B cell (primary cell): ENCODE measurements around the gene ETFA. TPM values are rescaled to one million over a fixed set of nuclear protein-coding genes. Genes with fewer than 3 reads are reported as not detected.

Source experiments
- ATAC-seq: fragments of 200-7000 bp; cut with Tn5 transposase; one replicate; pipeline ENCODE4 v1.10.0; 2021; ENCODE audit warnings: low read depth, mild to moderate bottlenecking, moderate number of reproducible peaks, moderate library complexity
- CTCF ChIA-PET: fragments of 350-600 bp; sonication (Branson Sonifier 250); formaldehyde crosslinking; loops from one replicate; lab custom pipeline; 2021; ENCODE audit warnings: antibody characterized with exemption, inconsistent platforms; lab: Charles Lee
- POLR2A ChIA-PET: fragments of 350-600 bp; sonication (Branson Sonifier 250); formaldehyde crosslinking; loops from one replicate; lab custom pipeline; 2021; ENCODE audit warnings: antibody characterized with exemption; lab: Charles Lee
- DNase-seq: peaks from one replicate; pipeline ENCODE4 v3.0.0; 2013
- H2AFZ ChIP-seq: 2 replicates; pipeline ENCODE4 v1.6.1; 2012; ENCODE audit warnings: mild to moderate bottlenecking, low read depth, low read length; ENCODE audit not compliant: insufficient read depth, poor library complexity, severe bottlenecking
- H3K27ac ChIP-seq, 2 donors: 1 replicate in 1 of 2; 2 replicates in 1 of 2; pipeline ENCODE4 v1.5.1; 2012 to 2013; ENCODE audit warnings: low read length in 2 of 2, mild to moderate bottlenecking in 2 of 2, moderate library complexity in 1 of 2
- H3K27me3 ChIP-seq, 4 experiments: fragments of 200-600 bp in 1 of 4; sonication (generic) in 1 of 4; replicated peaks in 1 of 4; 1 replicate in 2 of 4; 2 replicates in 2 of 4; pipeline versions ENCODE4 v1.6.1 to v1.7.0; 2013 to 2016; ENCODE audit warnings: low read length in 3 of 4, mild to moderate bottlenecking in 2 of 4, mixed read lengths in 1 of 4, moderate library complexity in 1 of 4; ENCODE audit not compliant: insufficient read depth in 4 of 4, control insufficient read depth in 3 of 4; ENCODE audit errors: control extremely low read depth in 1 of 4
- H3K36me3 ChIP-seq, 2 experiments: replicated peaks in 1 of 2; 1 replicate in 1 of 2; 2 replicates in 1 of 2; pipeline versions ENCODE4 v1.6.1 to v1.7.1; 2013; ENCODE audit warnings: low read length in 1 of 2; ENCODE audit not compliant: insufficient read depth in 2 of 2, control insufficient read depth in 1 of 2; ENCODE audit errors: control extremely low read depth in 1 of 2, extremely low read depth in 1 of 2
- H3K4me1 ChIP-seq, 2 donors: fragments of 200-600 bp in 1 of 2; sonication (generic) in 1 of 2; 1 replicate in 1 of 2; 2 replicates in 1 of 2; pipeline versions ENCODE4 v1.5.1 to v1.6.1; 2013 to 2017; ENCODE audit warnings: low read length in 2 of 2; ENCODE audit not compliant: control insufficient read depth in 2 of 2, insufficient read depth in 2 of 2
- H3K4me2 ChIP-seq: replicated peaks from 2 replicates; pipeline ENCODE3; 2012; ENCODE audit warnings: mild to moderate bottlenecking, low read depth, low read length; ENCODE audit not compliant: poor library complexity, severe bottlenecking
- H3K4me3 ChIP-seq, 5 experiments: fragments of 200-600 bp in 1 of 5; sonication (generic) in 1 of 5; 1 replicate in 3 of 5; 2 replicates in 2 of 5; pipeline versions ENCODE4 v1.5.1 to v1.7.0; 2011 to 2016; ENCODE audit warnings: low read length in 4 of 5, mild to moderate bottlenecking in 4 of 5, low read depth in 2 of 5, control low read depth in 1 of 5, moderate library complexity in 1 of 5; ENCODE audit not compliant: insufficient read depth in 1 of 5; ENCODE audit errors: control extremely low read depth in 1 of 5, extremely low read depth in 1 of 5
- H3K79me2 ChIP-seq: fragments of 200-600 bp; sonication (generic); one replicate; pipeline ENCODE4 v1.6.0; 2016; ENCODE audit warnings: low read length; ENCODE audit not compliant: control insufficient read depth, insufficient read depth
- H3K9ac ChIP-seq: fragments of 200-600 bp; sonication (generic); 2 replicates; pipeline ENCODE4 v1.6.1; 2017; ENCODE audit warnings: mild to moderate bottlenecking, low read length, moderate library complexity
- H3K9me3 ChIP-seq, 3 donors: one replicate each; pipeline versions ENCODE4 v1.6.1 to v1.7.1; 2013; ENCODE audit warnings: low read length in 2 of 3; ENCODE audit not compliant: control insufficient read depth in 2 of 3, insufficient read depth in 1 of 3; ENCODE audit errors: control extremely low read depth in 1 of 3
- H4K20me1 ChIP-seq: 2 replicates; pipeline ENCODE4 v1.6.0; 2012; ENCODE audit warnings: mild to moderate bottlenecking, low read length; ENCODE audit not compliant: insufficient read depth, control insufficient read depth, poor library complexity, severe bottlenecking
- H3K27ac Mint-ChIP-seq: one replicate; pipeline ENCODE4 v1.8.0; 2021; ENCODE audit warnings: mixed read lengths
- H3K27me3 Mint-ChIP-seq: one replicate; pipeline ENCODE4 v1.8.0; 2021; ENCODE audit warnings: mixed read lengths
- H3K4me1 Mint-ChIP-seq: one replicate; pipeline ENCODE4 v1.8.0; 2021; ENCODE audit warnings: mixed read lengths
- H3K4me3 Mint-ChIP-seq: one replicate; pipeline ENCODE4 v1.8.0; 2021; ENCODE audit warnings: mixed read lengths
- H3K9me3 Mint-ChIP-seq: one replicate; pipeline ENCODE4 v1.8.0; 2022; ENCODE audit warnings: mixed read lengths; ENCODE audit not compliant: insufficient read depth
- CTCF ChIP-seq: fragments of 200-600 bp; IDR thresholded peaks from one replicate; pipeline ENCODE4 v1.8.0; 2022; ENCODE audit warnings: antibody characterized with exemption, mild to moderate bottlenecking
- EZH2 ChIP-seq: IDR thresholded peaks from 2 replicates; pipeline ENCODE4 v1.6.1; 2012; ENCODE audit warnings: borderline replicate concordance, low read depth, mild to moderate bottlenecking, moderate library complexity, low read length; ENCODE audit not compliant: insufficient read depth, poor library complexity, severe bottlenecking
- WGBS: methylation state at CpG from one replicate; pipeline ENCODE4 v1.1.5; 2013; ENCODE audit warnings: missing lambda C conversion rate; ENCODE audit not compliant: insufficient coverage; 5-methylcytosine and 5-hydroxymethylcytosine counted together
- intact Hi-C: fragments of 100-400 bp; cut with micrococcal nuclease; formaldehyde crosslinking; loops from one replicate; pipeline ENCODE4 v1.10.0; 2022
- polyA plus RNA-seq: library from polyadenylated mRNA; depleted of rRNA; stranded (reverse); fragments of >200 nt; gene quantifications from 2 replicates; pipeline ENCODE4 v1.2.3, GENCODE V29; 2012
- total RNA-seq, 2 donors: library from RNA; stranded (reverse); fragments of 120-200 nt in 1 of 2; gene quantifications; 1 replicate in 1 of 2; 2 replicates in 1 of 2; pipeline versions ENCODE4 v1.2.3 to v1.2.4, GENCODE V29; 2013 to 2022

Gene ETFA
- total and polyA plus RNA-seq, 2 donors (not counting 1 experiment from before 2014, with no cell fraction given): 34.9 to 68.8 TPM

GRCh38 chr15:76344893-76345582 is 33.8 kb upstream of the ETFA start:
- H2AFZ ChIP-seq: no peak overlapping the region
- peaks cover 10 to 80% (median 64%) of the 10 kb centered on the region in 4 experiments for H3K27me3 ChIP-seq
- no peak overlapping the region for H3K4me3 ChIP-seq
- ChIA-PET CTCF (interaction anchor here (1.7 to 2.9 kb wide), 2 partner anchors 9 to 11 kb away, joined by 9 read pairs; partner anchors contain the start of gene ISL2), POLR2A (interaction anchor here (0.6 to 1.9 kb wide), 2 partner anchors 9 to 893 kb away, joined by 4 to 9 read pairs; partner anchors contain the start of gene ISL2)
- no peaks in the 10 kb centered on the region for H3K36me3 ChIP-seq
- no peak overlapping the region for H3K9ac ChIP-seq
- ATAC-seq (no peak), DNase-seq (no peak)
- H3K27ac ChIP-seq: no peak overlapping the region
- WGBS: 8% methylated on average over 2 of the region's 3 CpGs
- H3K4me2 ChIP-seq: no peak overlapping the region
- peak overlapping the region; percentile 60 for H3K4me3 Mint-ChIP-seq
- H3K79me2 ChIP-seq: no peaks in the 10 kb centered on the region
- peaks cover 29% of the 10 kb centered on the region for H4K20me1 ChIP-seq
- H3K4me1 Mint-ChIP-seq: peaks cover 37% of the 10 kb centered on the region
- peaks cover 56 to 67% of the 10 kb centered on the region in 2 donors for H3K4me1 ChIP-seq
- no peak overlapping the region for H3K27ac Mint-ChIP-seq
- no peaks in the 10 kb centered on the region for H3K9me3 Mint-ChIP-seq
- H3K27me3 Mint-ChIP-seq: peaks cover 60% of the 10 kb centered on the region
- intact Hi-C loops: no loop called here
- peaks cover 3 to 42% (median 10%) of the 10 kb centered on the region in 3 donors for H3K9me3 ChIP-seq
- TF ChIP-seq EZH2 (no peak), CTCF (no peak)
